ENCODE results near the gene EXOSC9.

Gene EXOSC9

DNA sequence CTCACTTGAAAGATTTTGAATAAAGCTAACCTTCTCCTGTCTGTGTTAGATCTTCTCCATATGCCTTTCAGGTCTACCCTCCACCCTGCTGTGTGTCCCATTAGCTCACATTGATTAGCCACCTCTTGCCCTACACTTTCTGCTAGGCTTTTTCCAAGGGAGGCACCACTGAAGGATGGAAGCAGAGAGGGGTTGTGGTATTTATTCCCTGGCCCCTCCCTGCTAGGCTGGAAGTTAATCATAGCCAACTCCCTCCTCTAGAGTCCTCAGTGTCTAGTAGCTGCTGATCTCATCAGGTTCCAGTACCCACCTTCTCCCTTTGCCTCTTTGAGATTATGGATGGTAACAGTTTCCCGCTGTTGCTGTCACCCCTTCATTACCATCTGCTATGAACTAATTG, 27.2 kb upstream of the EXOSC9 start:
- Mint-ChIP-seq H3K9me3 (no peaks in the 10 kb centered on the region), H3K4me1 (peaks cover 9% of the 10 kb centered on the region), H3K27ac (no peak overlapping the region), H3K36me3 (ENCODE audit: low read depth) (no peaks in the 10 kb centered on the region), H3K27me3 (ENCODE audit: low read depth) (peaks cover 30% of the 10 kb centered on the region), H3K4me3 (no peak overlapping the region)
- TF ChIP-seq, protein P1, sequence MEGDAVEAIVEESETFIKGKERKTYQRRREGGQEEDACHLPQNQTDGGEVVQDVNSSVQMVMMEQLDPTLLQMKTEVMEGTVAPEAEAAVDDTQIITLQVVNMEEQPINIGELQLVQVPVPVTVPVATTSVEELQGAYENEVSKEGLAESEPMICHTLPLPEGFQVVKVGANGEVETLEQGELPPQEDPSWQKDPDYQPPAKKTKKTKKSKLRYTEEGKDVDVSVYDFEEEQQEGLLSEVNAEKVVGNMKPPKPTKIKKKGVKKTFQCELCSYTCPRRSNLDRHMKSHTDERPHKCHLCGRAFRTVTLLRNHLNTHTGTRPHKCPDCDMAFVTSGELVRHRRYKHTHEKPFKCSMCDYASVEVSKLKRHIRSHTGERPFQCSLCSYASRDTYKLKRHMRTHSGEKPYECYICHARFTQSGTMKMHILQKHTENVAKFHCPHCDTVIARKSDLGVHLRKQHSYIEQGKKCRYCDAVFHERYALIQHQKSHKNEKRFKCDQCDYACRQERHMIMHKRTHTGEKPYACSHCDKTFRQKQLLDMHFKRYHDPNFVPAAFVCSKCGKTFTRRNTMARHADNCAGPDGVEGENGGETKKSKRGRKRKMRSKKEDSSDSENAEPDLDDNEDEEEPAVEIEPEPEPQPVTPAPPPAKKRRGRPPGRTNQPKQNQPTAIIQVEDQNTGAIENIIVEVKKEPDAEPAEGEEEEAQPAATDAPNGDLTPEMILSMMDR (IDR thresholded peaks at IDR 0.05; ENCODE audit: unreplicated experiment in 3 of 3) = no peak

DNA sequence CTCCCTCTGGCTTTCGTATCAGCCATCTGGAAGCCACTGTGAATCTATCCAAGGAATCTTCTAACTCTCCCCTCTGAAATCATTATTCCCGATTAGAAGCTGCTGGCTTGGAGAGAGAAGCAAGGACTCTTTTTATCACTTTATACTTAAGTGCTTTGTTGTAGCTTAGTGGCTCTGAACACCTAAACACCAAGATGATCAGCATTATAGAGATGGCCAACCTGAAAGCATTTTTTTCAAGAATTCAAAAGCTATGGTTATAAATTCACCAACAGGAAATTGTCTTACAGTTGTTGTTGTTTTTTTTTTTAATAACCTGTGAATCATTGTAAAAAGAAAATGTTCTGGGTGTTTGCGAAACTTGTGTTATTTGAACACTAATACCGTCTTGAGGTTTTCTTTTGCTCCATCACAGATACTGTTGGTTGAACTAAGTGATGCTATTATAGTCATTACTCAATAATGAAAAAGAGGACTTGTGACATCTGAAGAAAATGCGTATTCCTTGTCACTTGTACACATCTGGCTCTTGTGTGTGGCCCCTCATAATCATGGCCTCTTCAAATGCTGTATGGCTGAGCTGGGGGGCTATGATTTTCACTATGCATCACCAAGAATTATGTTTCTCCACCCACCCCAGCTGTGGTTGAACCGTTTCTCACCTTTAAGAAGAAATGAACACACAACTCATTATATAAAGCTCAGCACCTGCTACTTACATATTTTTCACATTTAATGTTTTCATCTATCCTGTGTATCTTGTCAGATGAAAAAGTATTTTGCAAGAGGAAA, 24.3 kb upstream of the EXOSC9 start:
- Mint-ChIP-seq H3K4me3 (no peak overlapping the region), H3K9me3 (no peaks in the 10 kb centered on the region), H3K27me3 (ENCODE audit: low read depth) (peaks cover 13% of the 10 kb centered on the region), H3K36me3 (ENCODE audit: low read depth) (no peaks in the 10 kb centered on the region), H3K4me1 (peaks cover 14% of the 10 kb centered on the region), H3K27ac (no peak overlapping the region)
- TF ChIP-seq, protein P1 (IDR thresholded peaks at IDR 0.05; ENCODE audit: unreplicated experiment in 3 of 3) = no peak

DNA sequence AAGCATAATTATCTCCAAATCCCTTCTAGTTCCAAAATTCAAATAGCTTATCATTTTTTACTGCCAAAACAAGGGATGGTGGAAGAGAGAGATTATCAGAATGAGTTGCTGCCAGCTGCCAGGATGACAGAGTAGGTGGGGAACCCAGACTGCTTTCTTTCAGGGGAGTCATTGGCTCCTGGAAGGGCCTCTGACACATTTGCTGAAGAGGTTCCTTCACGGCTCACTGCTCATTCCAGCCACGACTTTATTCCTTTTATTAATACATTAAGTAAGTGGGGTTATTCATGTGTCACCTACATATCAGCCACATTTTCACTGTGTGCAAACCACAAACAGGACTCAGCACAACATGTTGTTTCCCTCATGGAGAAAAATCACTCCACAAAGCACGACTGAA, 23.5 kb upstream of the EXOSC9 start:
- Mint-ChIP-seq H3K36me3 (ENCODE audit: low read depth) (no peaks in the 10 kb centered on the region), H3K4me1 (peaks cover 14% of the 10 kb centered on the region), H3K27me3 (ENCODE audit: low read depth) (peaks cover 13% of the 10 kb centered on the region), H3K27ac (no peak overlapping the region), H3K4me3 (no peak overlapping the region), H3K9me3 (no peaks in the 10 kb centered on the region)
- TF ChIP-seq, protein P1 (IDR thresholded peaks at IDR 0.05; ENCODE audit: unreplicated experiment in 3 of 3) = no peak

DNA sequence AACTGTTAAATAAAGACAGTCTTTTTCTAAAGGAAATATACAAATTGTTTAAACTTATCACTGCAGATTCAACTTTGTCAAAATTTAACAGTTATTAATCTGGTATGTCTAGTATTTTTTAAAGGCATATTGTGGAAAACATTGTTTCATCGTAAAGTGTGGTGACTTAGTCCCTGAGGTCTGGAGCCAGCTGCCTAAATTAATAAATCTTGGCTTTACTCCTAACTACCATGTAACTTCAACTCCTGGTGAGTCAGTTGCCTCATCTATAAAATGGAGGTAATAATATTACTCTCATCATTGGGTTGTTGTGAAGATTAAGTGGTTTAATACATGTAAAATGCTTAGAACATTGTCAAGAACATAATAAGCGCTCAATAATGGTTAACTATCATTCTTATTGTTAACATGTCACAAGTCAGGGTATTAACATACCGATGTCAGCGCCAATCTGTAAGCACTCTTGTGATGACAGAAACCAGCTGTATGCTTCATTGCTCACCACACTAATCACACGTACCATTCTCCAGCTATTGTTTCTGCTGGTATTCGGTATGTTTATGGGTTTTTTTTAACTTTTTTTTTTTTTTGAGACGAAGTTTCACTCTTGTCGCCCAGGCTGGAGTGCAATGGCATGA, 22.0 kb upstream of the EXOSC9 start:
- H3K4me1 Mint-ChIP-seq = peaks cover 14% of the 10 kb centered on the region
- no peak overlapping the region for H3K4me3 Mint-ChIP-seq
- TF ChIP-seq, protein P1 (IDR thresholded peaks at IDR 0.05; ENCODE audit: unreplicated experiment in 3 of 3) = no peak
- no peaks in the 10 kb centered on the region for H3K36me3 Mint-ChIP-seq (ENCODE audit: low read depth)
- peaks cover 11% of the 10 kb centered on the region for H3K27me3 Mint-ChIP-seq (ENCODE audit: low read depth)
- H3K27ac Mint-ChIP-seq = no peak overlapping the region
- H3K9me3 Mint-ChIP-seq = no peaks in the 10 kb centered on the region

DNA sequence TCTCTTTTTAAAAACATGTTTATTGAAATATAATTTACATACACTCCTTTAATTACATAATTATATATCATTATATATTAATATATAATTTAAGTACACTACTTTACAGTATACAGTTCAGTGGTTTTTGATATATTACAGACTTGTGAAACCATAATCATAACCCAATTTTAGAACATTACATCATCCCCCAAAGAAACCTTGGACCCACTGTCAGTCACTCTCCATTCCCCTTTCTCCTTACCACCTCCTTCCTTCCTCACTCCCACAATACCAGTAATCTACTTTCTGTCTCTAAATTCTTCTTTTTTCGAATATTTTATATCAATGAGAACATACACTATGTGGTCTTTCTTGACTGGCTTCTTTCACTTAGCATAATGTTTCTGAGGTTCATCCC, 17.9 kb upstream of the EXOSC9 start:
- Mint-ChIP-seq H3K4me3 (no peak overlapping the region), H3K4me1 (peaks cover 19% of the 10 kb centered on the region), H3K9me3 (no peaks in the 10 kb centered on the region), H3K27ac (no peak overlapping the region), H3K27me3 (ENCODE audit: low read depth) (peaks cover 7% of the 10 kb centered on the region), H3K36me3 (ENCODE audit: low read depth) (no peaks in the 10 kb centered on the region)
- TF ChIP-seq, protein P1 (IDR thresholded peaks at IDR 0.05; ENCODE audit: unreplicated experiment in 3 of 3) = no peak

Measured in nephron (organoid).